OCI-LY7 (cell line): ENCODE results near the gene NEDD4. TPM values are rescaled to one million over a fixed set of nuclear protein-coding genes. Genes with fewer than 3 reads are reported as not detected.
A peak's percentile ranks its signal among the peaks of the same experiment; 100 is the strongest.

ENCODE experiments used
- BruUV-seq: library from RNA; stranded (reverse); fragments of 400-500 nt; replicated peaks from 2 replicates; lab custom pipeline; 2021; lab: Mats Ljungman, UMichigan
- CTCF ChIA-PET: fragments of 300-600 bp; sonication (Branson Sonifier 250); formaldehyde crosslinking; loops from one replicate; lab custom pipeline; 2022; ENCODE audit warnings: antibody characterized with exemption; ENCODE audit not compliant: unreplicated experiment; lab: Charles Lee
- POLR2A ChIA-PET: fragments of 300-600 bp; sonication (Branson Sonifier 250); formaldehyde crosslinking; loops from one replicate; lab custom pipeline; 2022; ENCODE audit warnings: antibody characterized with exemption; lab: Charles Lee
- DNase-seq: peaks from one replicate; pipeline ENCODE4 v3.0.0-alpha.2; 2015; ENCODE audit warnings: low spot score
- H2AFZ ChIP-seq: fragments of 200-600 bp; sonication (generic), shearing (Covaris generic); 2 replicates; pipeline ENCODE4 v1.6.1; 2014; ENCODE audit warnings: mild to moderate bottlenecking, antibody characterized with exemption, low read length, moderate library complexity
- H3K27ac ChIP-seq: fragments of 200-600 bp; sonication (generic); 2 replicates; pipeline ENCODE4 v1.5.1; 2014; ENCODE audit warnings: mixed run types, low read depth, mild to moderate bottlenecking, moderate library complexity, low read length, inconsistent platforms; ENCODE audit not compliant: poor library complexity, severe bottlenecking
- H3K36me3 ChIP-seq: fragments of 200-600 bp; sonication (generic); 2 replicates; pipeline ENCODE4 v1.6.1; 2014; ENCODE audit warnings: mild to moderate bottlenecking, antibody characterized with exemption, low read length, moderate library complexity, mixed read lengths; ENCODE audit not compliant: insufficient read depth
- H3K4me1 ChIP-seq: fragments of 200-600 bp; sonication (generic); 2 replicates; pipeline ENCODE4 v1.5.1; 2014; ENCODE audit warnings: mild to moderate bottlenecking, low read length; ENCODE audit not compliant: insufficient read depth, poor library complexity, severe bottlenecking
- H3K4me2 ChIP-seq: fragments of 200-600 bp; sonication (generic); 2 replicates; pipeline ENCODE4 v1.6.1; 2014; ENCODE audit warnings: mild to moderate bottlenecking, low read length
- H3K4me3 ChIP-seq: fragments of 200-600 bp; sonication (generic); 2 replicates; pipeline ENCODE4 v1.5.1; 2014; ENCODE audit warnings: mild to moderate bottlenecking, low read depth, low read length; ENCODE audit not compliant: poor library complexity, severe bottlenecking
- H3K79me2 ChIP-seq: fragments of 200-600 bp; sonication (generic); 2 replicates; pipeline ENCODE4 v1.6.1; 2016; ENCODE audit warnings: low read depth, mild to moderate bottlenecking, low read length, moderate library complexity, mixed read lengths; ENCODE audit not compliant: insufficient read depth
- H3K9me2 ChIP-seq: fragments of 200-600 bp; sonication (generic); 2 replicates; pipeline ENCODE4 v1.6.1; 2016; ENCODE audit warnings: mild to moderate bottlenecking, low read length, mixed read lengths; ENCODE audit not compliant: insufficient read depth
- H3K9me3 ChIP-seq: fragments of 200-600 bp; sonication (generic); 2 replicates; pipeline ENCODE4 v1.6.1; 2014; ENCODE audit warnings: mild to moderate bottlenecking, mixed run types, low read length, mixed read lengths
- H4K20me1 ChIP-seq: fragments of 200-600 bp; sonication (generic); 2 replicates; pipeline ENCODE4 v1.6.1; 2014; ENCODE audit warnings: mild to moderate bottlenecking, antibody characterized with exemption, low read length, moderate library complexity, mixed read lengths; ENCODE audit not compliant: insufficient read depth
- CTCF ChIP-seq: fragments of 200-600 bp; sonication (generic); conservative IDR thresholded peaks from 2 replicates; pipeline ENCODE4 v1.5.1; 2014; ENCODE audit warnings: mild to moderate bottlenecking, antibody characterized with exemption, low read length, moderate library complexity, mixed read lengths
- EZH2phosphoT487 ChIP-seq: fragments of 200-600 bp; sonication (generic); IDR thresholded peaks from 2 replicates; pipeline ENCODE4 v1.6.1; 2018; ENCODE audit warnings: low read depth, borderline replicate concordance, mild to moderate bottlenecking, mixed run types, antibody characterized with exemption, low read length, moderate library complexity, mixed read lengths
- intact Hi-C: fragments of 100-400 bp; cut with micrococcal nuclease; formaldehyde crosslinking; loops from one replicate; pipeline ENCODE4 v1.10.0; 2022; ENCODE audit not compliant: unreplicated experiment
- total RNA-seq, 2 experiments: library from RNA; depleted of rRNA in 1 of 2; stranded (reverse); fragments of >200 nt in 1 of 2; shearing (Covaris generic) in 1 of 2; gene quantifications; 2 replicates each; pipeline ENCODE4 v1.2.3, GENCODE V29; 2014 to 2022

NEDD4 gene
- total RNA-seq, 2 experiments from 2014 or later, result 4.8 to 12.7 TPM

DNA sequence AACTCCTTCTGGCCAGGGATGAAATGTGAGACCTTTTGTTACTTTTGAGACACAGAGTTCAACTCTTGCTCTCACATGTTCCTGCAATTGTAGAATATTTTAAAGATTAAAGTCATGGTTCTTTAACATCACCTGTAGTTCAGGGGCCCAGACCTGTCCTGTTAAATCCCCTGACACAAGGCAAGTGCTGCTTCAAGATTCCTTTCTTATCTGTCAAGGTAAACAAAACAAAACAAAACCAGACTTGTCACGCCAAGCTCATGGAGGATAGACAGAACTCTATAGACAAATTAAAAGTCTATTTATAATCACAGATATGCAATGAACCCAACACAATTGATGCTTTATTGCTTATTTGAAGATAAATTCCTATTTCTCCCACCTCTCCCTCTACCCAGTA lies 48.6 kb upstream of the NEDD4 start:
- no peak overlapping the region for H2AFZ ChIP-seq
- BruUV-seq, result no TSS peak
- H3K9me2 ChIP-seq, result no peaks in the 10 kb centered on the region
- no peaks in the 10 kb centered on the region for H3K36me3 ChIP-seq
- no peak overlapping the region for H3K4me3 ChIP-seq
- H3K4me2 ChIP-seq, result no peak overlapping the region
- no peaks in the 10 kb centered on the region for H3K4me1 ChIP-seq
- H3K9me3 ChIP-seq, result no peaks in the 10 kb centered on the region
- intact Hi-C loops, result no loop called here
- no peaks in the 10 kb centered on the region for H3K79me2 ChIP-seq
- CTCF ChIA-PET, result no interaction called here
- H3K27ac ChIP-seq, result no peak overlapping the region
- TF ChIP-seq EZH2phosphoT487, result no peak
- TF ChIP-seq CTCF, result no peak
- POLR2A ChIA-PET, result no interaction called here
- H4K20me1 ChIP-seq, result no peaks in the 10 kb centered on the region
- no peak for DNase-seq

DNA sequence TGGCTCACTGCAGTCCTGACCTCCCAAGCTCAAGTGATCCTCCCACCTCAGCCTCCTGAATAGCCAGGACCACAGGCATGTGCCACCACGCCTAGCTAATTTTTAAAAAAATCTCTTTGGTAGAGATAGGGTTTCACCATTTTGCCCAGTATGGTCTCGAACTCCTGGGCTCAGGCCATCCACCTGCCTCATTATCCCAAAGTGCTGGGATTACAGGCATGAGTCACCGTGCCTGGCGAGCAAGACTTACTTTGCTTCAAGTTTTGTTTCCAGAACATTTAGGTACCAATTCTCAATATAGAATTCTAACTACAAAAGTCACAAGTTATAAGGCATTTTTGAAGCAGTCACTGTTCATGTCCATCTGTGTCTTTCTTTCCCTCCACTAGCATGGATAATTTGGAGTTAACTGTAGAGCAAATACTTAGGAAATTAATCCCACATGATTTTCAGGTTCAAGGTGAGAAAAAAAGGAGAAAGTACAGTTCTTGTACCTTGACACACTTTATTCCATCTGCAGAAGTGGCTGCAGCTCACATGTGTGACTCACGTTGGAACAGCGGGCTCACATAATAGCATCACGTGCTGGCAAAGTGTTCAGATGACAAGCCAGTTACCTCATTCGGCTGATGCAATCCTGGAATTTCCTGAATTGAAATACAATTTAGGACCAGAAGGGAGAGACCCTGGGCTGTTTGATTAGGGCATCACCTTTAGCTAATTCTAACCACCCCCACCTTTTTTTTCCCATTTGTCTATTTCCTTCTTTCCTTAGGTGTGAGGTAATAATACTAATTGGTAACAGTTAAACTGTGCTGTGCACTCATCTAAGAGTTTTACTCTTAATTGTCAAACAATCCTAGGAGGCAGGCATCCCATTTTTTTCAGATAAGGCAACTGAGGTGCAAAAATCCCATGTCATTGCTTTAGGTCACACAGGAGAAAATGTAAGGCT lies 46.9 kb upstream of the NEDD4 start:
- H4K20me1 ChIP-seq, result no peaks in the 10 kb centered on the region
- intact Hi-C loops, result no loop called here
- H3K4me3 ChIP-seq, result no peak overlapping the region
- no TSS peak for BruUV-seq
- H3K9me2 ChIP-seq, result no peaks in the 10 kb centered on the region
- no peaks in the 10 kb centered on the region for H3K4me1 ChIP-seq
- DNase-seq, result no peak
- no peak overlapping the region for H3K4me2 ChIP-seq
- no peaks in the 10 kb centered on the region for H3K79me2 ChIP-seq
- no peak overlapping the region for H2AFZ ChIP-seq
- no peak overlapping the region for H3K27ac ChIP-seq
- CTCF ChIA-PET, result no interaction called here
- POLR2A ChIA-PET, result no interaction called here
- no peaks in the 10 kb centered on the region for H3K36me3 ChIP-seq
- no peak for TF ChIP-seq EZH2phosphoT487
- TF ChIP-seq CTCF, result no peak
- H3K9me3 ChIP-seq, result no peaks in the 10 kb centered on the region

GRCh38 chr15:56038707-56039106 lies 45.3 kb upstream of the NEDD4 start:
- TF ChIP-seq EZH2phosphoT487 (no peak), CTCF (no peak)
- Histone ChIP-seq H3K9me2 (no peaks in the 10 kb centered on the region), H3K9me3 (no peaks in the 10 kb centered on the region), H3K36me3 (no peaks in the 10 kb centered on the region), H3K79me2 (no peaks in the 10 kb centered on the region), H3K4me3 (no peak overlapping the region), H3K4me2 (no peak overlapping the region), H3K27ac (no peak overlapping the region), H3K4me1 (no peaks in the 10 kb centered on the region), H2AFZ (peak overlapping the region; percentile 67; the same call in 1 of the 2 replicates), H4K20me1 (no peaks in the 10 kb centered on the region)
- CTCF ChIA-PET, result interaction anchor here (0.6 kb wide), 1 partner anchor 752 kb away, joined by 3 read pairs; no protein-coding TSS in a partner anchor
- POLR2A ChIA-PET, result no interaction called here
- DNase-seq, result no peak
- intact Hi-C loops, result no loop called here
- BruUV-seq, result no TSS peak
